Progenitor cell of endocrine pancreas (in vitro differentiated cells): Measurements from ENCODE around the gene DGUOK. TPM values are rescaled to one million over a fixed set of nuclear protein-coding genes. Genes with fewer than 3 reads are reported as not detected.

Source experiments
- DNase-seq: peaks from one replicate; pipeline ENCODE4 v3.0.0; 2021; ENCODE audit warnings: low spot score; ENCODE audit not compliant: unreplicated experiment
- H3K27ac Mint-ChIP-seq: 2 replicates; pipeline ENCODE4 v1.8.0; 2021; ENCODE audit warnings: mild to moderate bottlenecking, moderate library complexity, mixed read lengths
- H3K27me3 Mint-ChIP-seq: 2 replicates; pipeline ENCODE4 v1.8.0; 2021; ENCODE audit warnings: mixed read lengths
- H3K36me3 Mint-ChIP-seq: 2 replicates; pipeline ENCODE4 v1.8.0; 2022; ENCODE audit warnings: mixed read lengths; ENCODE audit not compliant: insufficient read depth
- H3K4me1 Mint-ChIP-seq: 2 replicates; pipeline ENCODE4 v1.8.0; 2021; ENCODE audit warnings: low read depth, mixed read lengths
- H3K4me3 Mint-ChIP-seq: 2 replicates; pipeline ENCODE4 v1.8.0; 2021; ENCODE audit warnings: low read depth, mild to moderate bottlenecking, moderate library complexity, mixed read lengths
- H3K9me3 Mint-ChIP-seq: 2 replicates; pipeline ENCODE4 v1.8.0; 2021; ENCODE audit warnings: low read depth, mixed read lengths
- total RNA-seq: library from RNA; stranded (reverse); gene quantifications from 2 replicates; pipeline ENCODE4 v1.2.1, GENCODE V29; 2021
- TF ChIP-seq, protein P1 (sequence below): fragments of 200-600 bp; sonication (generic); IDR thresholded peaks from one replicate; pipeline ENCODE4 v1.5.0; 2021; ENCODE audit warnings: antibody characterized with exemption, mild to moderate bottlenecking; ENCODE audit not compliant: unreplicated experiment

Gene DGUOK
- total RNA-seq, 1 donor from 2014 or later, result 63.8 TPM

GRCh38 chr2:73998451-73998850, 71.8 kb downstream of the DGUOK start:
- peaks cover 40% of the 10 kb centered on the region for H3K4me1 Mint-ChIP-seq
- H3K27me3 Mint-ChIP-seq, result no peaks in the 10 kb centered on the region

DNA sequence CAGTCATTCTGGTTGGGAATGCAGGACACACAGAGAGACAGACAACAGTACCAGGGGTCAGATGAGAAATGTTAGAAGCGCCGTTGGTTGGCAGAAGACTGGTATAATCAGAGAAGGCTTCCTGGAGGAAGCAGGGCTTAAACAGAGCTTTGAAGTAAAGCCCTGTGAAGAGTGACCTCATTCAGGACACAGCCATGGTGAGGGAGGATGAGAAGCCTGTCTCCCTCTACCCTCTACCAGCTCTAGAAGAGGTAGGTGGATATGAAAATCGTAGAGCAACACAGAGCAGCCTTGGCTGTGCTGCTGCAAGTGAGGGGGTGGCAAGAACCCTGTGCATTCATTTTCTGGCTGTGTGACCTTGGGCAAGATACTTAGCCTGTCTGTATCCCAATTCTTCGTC, 72.3 kb downstream of the DGUOK start:
- no peaks in the 10 kb centered on the region for H3K27me3 Mint-ChIP-seq
- no peak overlapping the region for H3K4me3 Mint-ChIP-seq
- H3K27ac Mint-ChIP-seq, result no peak overlapping the region
- TF ChIP-seq, protein P1, sequence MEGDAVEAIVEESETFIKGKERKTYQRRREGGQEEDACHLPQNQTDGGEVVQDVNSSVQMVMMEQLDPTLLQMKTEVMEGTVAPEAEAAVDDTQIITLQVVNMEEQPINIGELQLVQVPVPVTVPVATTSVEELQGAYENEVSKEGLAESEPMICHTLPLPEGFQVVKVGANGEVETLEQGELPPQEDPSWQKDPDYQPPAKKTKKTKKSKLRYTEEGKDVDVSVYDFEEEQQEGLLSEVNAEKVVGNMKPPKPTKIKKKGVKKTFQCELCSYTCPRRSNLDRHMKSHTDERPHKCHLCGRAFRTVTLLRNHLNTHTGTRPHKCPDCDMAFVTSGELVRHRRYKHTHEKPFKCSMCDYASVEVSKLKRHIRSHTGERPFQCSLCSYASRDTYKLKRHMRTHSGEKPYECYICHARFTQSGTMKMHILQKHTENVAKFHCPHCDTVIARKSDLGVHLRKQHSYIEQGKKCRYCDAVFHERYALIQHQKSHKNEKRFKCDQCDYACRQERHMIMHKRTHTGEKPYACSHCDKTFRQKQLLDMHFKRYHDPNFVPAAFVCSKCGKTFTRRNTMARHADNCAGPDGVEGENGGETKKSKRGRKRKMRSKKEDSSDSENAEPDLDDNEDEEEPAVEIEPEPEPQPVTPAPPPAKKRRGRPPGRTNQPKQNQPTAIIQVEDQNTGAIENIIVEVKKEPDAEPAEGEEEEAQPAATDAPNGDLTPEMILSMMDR, result no peak
- peaks cover 1% of the 10 kb centered on the region for H3K36me3 Mint-ChIP-seq
- H3K4me1 Mint-ChIP-seq, result peaks cover 43% of the 10 kb centered on the region
- no peak for DNase-seq
- no peaks in the 10 kb centered on the region for H3K9me3 Mint-ChIP-seq

More at GRCh38 chr2:73998451-73998850, 71.8 kb downstream of the DGUOK start:
- H3K36me3 Mint-ChIP-seq, result peaks cover 1% of the 10 kb centered on the region
- DNase-seq, result no peak
- no peak overlapping the region for H3K27ac Mint-ChIP-seq
- TF ChIP-seq, protein P1, result no peak
- no peak overlapping the region for H3K4me3 Mint-ChIP-seq
- H3K9me3 Mint-ChIP-seq, result no peaks in the 10 kb centered on the region

- Mint-ChIP-seq H3K9me3 (no peaks in the 10 kb centered on the region), H3K27ac (no peak overlapping the region), H3K36me3 (no peaks in the 10 kb centered on the region), H3K4me3 (no peak overlapping the region), H3K27me3 (no peaks in the 10 kb centered on the region), H3K4me1 (peaks cover 51% of the 10 kb centered on the region)
- DNase-seq, result no peak
- TF ChIP-seq, protein P1, result no peak
These were observed 73.4 kb downstream of the DGUOK start for GRCh38 chr2:73999881-74000597.

GRCh38 chr2:74000666-74001065, 74.0 kb downstream of the DGUOK start:
- Mint-ChIP-seq H3K4me3 (no peak overlapping the region), H3K4me1 (peaks cover 54% of the 10 kb centered on the region), H3K27ac (no peak overlapping the region), H3K9me3 (no peaks in the 10 kb centered on the region), H3K36me3 (peaks cover 2% of the 10 kb centered on the region), H3K27me3 (no peaks in the 10 kb centered on the region)
- no peak for DNase-seq
- TF ChIP-seq, protein P1, result no peak

GRCh38 chr2:74001121-74001520, 74.4 kb downstream of the DGUOK start:
- H3K36me3 Mint-ChIP-seq, result peaks cover 4% of the 10 kb centered on the region
- peak overlapping the region; percentile 29 for H3K4me3 Mint-ChIP-seq
- TF ChIP-seq, protein P1, result no peak
- no peaks in the 10 kb centered on the region for H3K9me3 Mint-ChIP-seq
- H3K27me3 Mint-ChIP-seq, result no peaks in the 10 kb centered on the region
- H3K4me1 Mint-ChIP-seq, result peaks cover 56% of the 10 kb centered on the region
- no peak for DNase-seq
- peak overlapping the region; percentile 52 for H3K27ac Mint-ChIP-seq
